HG03457 (cell line): ENCODE results near the gene NHLH1.

Experiments
- ATAC-seq: cut with Tn5 transposase; IDR thresholded peaks from one replicate; pipeline ENCODE4 v1.9.1; 2021; ENCODE audit warnings: moderate number of reproducible peaks; ENCODE audit not compliant: unreplicated experiment

Gene NHLH1

DNA sequence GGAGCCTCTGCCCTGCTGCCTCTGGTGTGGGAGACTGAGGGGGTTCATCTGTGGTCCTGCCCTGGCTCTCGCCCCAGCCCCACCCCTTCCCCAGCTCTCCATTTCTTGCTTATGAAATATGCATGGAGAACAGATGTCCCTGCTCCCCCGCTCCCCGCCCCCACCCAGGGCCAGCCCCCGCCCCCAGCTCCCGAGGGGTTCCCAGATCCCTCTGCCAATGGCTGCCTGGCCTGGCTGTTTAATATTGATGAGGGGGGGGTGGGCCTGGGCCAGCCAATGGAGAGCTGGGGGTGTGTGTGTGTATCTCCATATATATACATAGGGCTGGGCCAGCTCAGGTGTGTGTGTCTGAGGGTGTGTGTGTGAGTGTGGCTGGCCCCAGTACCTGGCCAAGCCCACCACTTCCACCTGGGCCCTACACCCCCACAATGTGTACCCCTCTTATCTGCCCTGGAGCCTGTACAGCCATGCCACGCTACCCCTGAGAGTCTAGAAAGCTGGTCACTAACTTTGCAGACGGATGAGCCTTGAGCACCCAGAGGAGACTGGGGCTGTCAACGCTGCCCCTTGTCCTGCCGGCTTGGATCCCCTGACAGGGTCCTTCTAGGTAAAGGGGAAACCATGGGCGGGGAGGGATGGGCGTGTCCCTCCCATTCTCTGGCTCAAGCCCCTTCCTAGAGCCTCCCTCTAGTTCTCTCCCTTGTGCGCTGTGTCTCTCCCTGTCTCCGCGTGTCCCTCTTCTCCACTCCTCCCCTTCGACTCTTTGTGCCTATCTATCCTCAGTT is at the start of gene NHLH1:
Gene NHLH1, plus strand, starts transcription at position 341 of the 785 bp plus-strand sequence. CDS start 3,661 bp downstream, outside the sequence.
- no peak for ATAC-seq

DNA sequence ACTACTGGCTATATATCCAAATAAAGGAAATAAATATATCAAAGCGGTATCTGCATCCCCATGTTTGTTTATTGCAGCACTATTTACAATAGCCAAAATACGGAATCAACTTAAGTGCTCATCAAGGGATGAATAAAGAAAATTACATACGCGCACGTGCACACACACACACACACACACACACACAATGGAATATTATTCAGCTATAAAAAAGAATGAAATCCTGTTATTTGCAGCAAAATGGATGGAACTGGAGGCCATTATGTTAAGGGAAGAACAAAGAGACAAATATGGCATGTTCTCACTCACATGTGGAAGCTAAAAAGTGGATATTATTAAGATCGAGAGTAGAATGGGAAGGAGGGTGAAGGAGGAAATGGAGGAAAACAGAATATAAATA is 44.0 kb upstream of the NHLH1 start:
- no peak for ATAC-seq

DNA sequence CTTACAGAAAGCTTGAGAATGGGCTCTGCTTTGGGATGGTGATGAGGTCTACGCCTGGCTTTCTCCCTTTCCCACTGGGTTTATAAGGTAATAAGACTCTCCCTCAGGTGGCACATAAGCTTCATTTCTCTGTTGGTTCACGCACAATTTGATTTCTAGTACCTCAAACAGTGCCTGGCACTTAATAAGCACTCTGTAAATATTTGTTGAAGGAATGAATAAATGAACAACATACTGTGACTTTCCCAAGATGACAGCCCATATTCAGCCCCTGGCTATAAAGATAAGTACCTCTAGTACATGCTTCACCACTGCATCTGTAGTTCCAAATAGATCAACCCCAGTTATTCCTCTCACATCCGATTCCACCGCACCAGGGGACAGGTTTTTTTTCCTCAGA is 41.6 kb upstream of the NHLH1 start:
- ATAC-seq: no peak

DNA sequence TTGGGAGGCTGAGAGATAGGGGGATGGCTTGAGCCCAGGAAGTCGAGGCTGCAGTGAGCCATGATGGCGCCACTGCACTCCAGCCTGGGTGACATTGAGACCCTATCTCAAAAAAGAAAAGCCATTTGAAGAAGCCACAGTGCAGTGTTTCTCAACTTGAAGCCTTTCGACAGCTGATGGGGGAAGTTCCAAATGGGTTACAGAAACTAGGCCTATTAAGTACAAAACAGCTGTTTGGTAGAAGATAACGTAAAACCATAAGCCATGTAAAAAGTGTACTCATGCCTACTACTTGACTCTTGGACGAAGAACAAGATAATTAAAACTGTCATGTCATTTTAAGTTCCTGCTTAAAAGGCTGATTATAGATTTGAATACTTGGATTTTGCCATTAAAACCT is 40.5 kb upstream of the NHLH1 start:
- ATAC-seq: no peak

DNA sequence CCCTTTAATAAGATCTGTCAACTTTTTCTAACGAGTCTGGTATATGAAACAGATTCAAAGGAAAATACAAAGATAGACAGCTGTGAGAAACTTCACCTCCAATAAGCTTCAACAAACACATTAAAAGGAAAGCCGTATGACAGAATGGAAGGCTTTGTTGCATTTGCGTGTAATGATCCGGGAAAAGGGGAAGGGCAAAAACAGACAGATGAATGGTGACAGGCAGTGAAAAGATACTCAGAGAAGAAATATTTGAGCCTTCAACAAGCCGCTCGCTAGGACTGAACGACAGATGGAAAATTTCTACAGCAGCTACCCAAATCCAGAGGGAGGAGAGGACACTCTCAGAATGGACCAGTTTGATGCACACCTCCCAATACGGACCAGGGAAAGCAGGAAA is 38.7 kb upstream of the NHLH1 start:
- ATAC-seq: no peak

DNA sequence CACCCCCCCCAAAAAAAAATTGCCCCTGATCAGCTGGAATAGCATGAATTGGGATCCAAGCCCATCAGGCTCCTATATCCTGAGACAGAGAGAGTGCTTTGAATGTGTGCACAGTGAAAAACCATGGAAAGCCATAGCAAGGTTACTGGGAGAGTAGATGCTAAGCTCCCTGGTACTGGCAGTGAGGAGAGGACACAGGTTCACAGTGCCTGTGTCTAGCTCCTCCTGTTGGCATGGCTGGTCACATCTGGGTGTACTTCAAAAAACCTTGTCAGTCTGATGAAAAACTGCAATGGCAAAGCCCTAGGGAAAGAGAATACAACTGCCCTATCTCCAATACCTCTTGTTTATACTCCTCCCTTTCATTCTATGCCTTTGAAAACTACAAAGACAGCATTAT is 36.8 kb upstream of the NHLH1 start:
- no peak for ATAC-seq

DNA sequence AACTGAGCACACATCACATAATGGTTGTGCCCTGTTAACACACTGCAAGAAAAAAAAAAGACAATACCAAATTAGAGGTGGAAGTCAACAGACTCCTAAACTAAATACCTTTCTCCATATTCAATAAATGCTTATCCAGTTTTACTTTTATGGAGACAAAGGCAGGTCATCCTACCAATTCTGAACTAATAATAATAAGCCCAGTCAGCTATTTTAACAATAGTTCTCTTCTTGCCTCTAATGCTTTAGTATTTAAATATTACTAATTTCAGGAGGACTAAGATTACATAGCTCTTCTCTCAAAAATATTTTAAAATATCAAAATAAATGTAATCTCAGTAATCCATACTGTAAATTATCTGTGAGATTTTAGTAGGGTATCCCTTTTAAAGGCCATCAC is 34.4 kb upstream of the NHLH1 start:
- ATAC-seq: no peak

DNA sequence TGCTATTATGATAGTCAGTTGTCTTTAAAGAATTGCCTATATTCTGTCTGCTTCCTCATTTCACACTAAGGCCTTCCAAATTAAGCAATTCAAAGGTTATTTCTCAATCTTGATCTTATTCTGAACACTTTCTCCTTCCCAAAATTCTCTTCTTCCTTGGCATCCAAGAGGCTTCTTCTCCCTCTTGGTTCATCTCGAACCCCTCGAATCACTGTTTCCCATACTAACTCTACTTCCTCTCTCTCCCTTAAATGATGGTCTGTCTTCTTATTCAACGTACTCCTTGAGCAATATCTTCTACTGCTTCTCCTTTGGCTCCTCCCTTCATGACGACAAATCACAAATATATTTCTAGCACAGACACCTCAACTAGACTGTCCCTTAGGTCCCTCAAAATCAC is 28.3 kb upstream of the NHLH1 start:
- no peak for ATAC-seq

DNA sequence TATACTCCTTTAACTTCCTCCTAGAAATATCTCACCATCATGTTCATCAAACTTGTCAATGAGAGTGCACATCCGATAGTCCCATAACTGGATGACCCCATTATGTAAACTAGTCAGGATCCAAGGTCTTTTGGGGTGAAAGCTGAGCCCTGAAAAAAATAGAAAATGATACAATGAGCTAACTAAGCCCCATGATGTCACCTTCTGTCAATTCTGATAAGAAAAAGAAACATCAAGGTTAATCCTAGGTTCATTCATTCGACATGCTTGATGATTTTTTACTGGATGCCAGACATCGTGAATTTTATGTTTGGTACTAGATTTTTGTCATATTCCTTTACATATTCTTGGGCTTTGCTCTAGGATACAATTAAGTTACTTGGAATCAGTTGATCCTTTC is 26.7 kb upstream of the NHLH1 start:
- ATAC-seq: no peak

DNA sequence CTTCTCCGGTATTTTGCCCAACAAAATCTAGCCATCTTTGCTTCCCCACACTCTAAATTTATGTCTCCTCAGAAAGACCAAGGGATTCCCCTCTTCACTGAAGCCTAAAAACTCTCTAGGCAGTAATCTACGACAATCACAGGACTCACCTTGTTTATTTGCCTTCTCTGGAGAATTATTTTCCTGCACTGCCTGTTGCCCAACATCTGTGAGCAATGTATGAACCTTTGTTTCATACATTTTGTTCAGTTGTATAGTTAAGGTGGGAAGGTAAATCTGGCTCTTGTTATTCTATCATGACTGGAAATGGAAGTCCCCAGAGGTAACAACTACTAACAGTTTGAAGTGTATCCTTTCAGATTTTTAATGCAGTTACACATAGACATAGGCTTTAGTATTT is 26.0 kb upstream of the NHLH1 start:
- ATAC-seq: no peak

DNA sequence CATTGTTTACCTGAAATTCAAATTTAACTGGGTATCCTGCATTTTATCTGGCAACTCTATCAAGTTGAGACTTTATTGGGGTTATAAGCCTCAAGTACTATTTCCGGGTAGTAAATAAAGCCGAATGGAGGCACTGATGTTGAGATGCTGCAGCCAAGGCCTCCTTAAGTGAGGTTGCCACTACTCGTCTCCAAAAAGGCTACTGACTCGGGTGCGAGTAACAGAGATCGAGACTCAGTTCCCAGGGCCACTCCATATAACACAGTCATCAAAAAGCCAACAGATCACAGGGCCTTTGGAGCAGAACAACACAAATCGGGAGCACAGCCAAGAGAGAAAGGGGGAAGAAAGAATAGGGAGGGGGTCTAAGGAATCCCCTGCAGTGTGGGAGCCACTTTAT is 24.3 kb upstream of the NHLH1 start:
- ATAC-seq: no peak

DNA sequence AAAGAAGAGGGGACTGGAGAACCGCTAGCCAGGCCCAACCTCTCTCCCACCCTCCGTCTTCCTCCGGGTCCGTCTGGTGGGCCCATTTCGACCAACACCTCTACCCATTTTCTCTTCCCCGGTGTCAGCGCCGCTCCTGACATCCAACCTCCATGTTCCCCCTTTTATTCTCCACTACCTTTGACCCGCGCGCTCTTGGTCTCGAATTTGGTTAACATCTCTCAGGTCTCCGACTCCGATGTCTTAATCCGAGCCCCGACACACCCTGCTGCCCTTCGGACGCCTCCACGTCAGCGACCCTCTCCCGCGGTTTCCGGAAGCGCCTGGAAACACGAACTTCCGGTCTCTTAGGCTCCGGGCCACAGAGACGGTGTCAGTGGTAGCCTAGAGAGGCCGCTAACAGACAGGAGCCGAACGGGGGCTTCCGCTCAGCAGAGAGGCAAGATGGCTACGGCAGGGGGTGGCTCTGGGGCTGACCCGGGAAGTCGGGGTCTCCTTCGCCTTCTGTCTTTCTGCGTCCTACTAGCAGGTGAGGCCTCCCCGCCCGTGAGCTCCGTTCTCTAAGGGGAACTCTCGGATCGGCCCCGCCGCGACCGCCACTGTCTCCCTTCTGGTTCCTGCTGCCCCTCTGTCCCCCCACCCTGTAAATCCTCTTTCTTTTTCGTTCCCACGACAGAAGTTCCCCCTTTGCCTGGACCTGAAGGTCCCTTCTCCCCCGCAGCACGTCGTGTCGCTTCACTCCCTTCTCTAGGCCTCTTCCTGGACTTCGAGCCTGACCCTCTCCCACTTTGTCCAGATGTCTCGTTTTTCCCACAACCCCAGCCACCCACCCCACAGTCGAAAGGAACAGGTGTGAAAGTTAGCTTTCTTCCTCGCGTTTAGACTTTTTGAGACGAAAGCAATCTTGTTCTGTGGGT is 23.7 kb upstream of the NHLH1 start, which contains the start of the genes COPA and NCSTN:
Gene COPA, minus strand, starts transcription at position 298 of the 917 bp plus-strand sequence. Its CDS starts 80 bp downstream, at position 218.
Gene NCSTN, plus strand, starts transcription at position 431 of the 917 bp plus-strand sequence. Its CDS starts 14 bp downstream, at position 445.
- peak; percentile 88 for ATAC-seq

DNA sequence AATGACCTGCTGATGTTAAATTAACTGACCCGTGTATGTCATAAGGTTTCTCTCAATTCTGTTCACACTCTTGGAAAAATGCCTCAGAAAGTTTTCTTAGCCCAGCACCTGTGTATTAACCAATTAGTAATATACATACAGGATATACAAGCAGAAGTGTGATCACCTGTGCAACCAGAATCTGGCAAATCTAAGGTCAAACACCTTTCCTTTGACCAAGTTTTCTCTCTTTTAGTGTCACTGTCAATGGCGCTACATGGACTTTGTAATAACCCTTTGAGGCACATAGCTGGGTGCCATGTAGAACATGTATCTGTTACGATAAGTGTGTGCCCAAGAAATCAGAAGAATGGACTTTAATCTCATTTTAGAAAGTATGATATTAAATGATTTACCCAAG is 22.6 kb upstream of the NHLH1 start:
- ATAC-seq: no peak

DNA sequence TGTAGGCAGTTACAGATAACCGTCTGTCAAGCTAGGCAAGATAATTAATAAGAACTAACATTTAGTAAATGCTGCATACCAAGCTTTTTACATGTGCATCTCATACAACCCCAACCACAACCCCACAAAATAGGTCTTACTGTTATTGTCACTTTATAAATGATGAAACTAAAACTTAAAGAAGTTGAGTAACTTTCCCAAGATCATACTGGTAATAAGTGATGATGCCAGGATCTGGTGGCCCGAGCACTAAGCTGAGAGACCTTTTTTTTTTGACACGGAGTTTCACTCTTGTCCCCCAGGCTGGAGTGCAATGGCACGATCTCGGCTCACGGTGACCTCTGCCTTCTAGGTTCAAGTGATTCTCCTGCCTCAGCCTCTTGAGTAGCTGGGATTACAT is 21.9 kb upstream of the NHLH1 start:
- ATAC-seq: no peak

DNA sequence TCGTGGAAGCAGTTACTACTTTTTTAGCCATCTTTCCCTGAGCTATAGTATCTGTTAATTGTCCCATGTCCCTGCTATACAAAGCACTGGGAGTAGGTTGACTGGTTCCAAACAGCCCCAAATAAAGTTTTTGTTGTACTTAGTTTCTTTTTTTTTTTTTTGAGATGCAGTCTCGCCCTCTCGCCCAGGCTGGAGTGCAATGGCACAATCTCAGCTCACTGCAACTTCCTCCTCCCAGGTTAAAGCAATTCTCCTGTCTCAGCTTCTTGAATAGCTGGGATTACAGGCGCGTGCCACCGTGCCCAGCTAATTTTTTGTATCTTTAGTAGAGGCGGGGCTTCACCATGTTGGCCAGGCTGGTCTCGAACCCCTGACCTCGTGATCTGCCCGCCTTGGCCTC is 20.4 kb upstream of the NHLH1 start:
- no peak for ATAC-seq

DNA sequence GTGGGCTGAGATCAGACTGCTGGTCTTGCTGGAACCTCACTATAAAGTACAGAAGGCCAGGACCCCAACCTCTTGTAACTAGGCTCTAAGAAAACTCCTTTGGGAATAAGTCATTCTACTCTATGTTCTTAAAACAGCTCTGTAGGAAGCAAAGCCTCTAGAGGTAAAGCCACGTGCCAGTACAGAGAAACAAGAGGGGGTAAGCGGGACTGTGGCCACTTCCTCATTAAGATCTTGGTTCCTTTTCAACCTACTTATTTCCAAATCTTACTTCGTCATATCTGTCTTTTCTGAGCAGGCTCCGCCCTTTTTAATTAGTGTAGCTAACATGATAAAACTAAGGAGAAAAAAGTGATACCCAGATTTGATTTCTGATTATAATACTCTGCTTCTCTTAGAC is 19.9 kb upstream of the NHLH1 start:
- ATAC-seq: no peak

DNA sequence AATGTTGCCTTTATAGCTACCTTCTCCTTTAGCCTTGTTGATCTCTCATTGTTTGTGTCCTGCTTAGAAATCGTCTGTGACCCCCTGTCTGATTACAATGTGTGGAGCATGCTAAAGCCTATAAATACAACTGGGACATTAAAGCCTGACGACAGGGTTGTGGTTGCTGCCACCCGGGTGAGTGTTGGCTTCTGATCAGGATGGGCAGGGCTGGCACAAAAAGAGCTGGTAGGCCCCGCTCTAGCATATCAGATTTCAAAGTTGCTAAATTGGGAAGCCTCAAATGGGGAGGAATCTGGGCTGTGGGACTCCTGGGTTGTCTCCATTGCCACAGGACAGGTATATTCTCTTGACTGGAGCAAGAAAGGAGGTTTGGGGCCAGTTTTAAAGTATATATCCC is 15.2 kb upstream of the NHLH1 start:
- ATAC-seq: no peak

DNA sequence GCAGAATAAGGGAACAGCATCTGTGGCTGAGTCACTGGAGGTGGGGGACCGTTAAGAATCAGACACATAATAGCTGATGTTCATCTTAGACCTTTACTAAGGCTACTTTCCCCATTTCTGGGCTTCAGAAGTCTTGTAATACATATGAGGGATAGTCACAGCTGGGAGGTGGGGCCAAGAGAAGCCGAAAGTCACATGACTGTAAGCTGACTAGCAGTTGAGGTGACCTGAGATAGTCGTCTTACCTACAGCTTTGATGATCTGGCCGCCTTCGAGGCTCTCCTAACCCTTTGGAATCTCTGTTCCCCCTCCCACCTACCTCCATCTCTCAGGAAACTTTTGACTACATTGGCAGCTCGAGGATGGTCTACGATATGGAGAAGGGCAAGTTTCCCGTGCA is 14.3 kb upstream of the NHLH1 start:
- ATAC-seq: no peak

DNA sequence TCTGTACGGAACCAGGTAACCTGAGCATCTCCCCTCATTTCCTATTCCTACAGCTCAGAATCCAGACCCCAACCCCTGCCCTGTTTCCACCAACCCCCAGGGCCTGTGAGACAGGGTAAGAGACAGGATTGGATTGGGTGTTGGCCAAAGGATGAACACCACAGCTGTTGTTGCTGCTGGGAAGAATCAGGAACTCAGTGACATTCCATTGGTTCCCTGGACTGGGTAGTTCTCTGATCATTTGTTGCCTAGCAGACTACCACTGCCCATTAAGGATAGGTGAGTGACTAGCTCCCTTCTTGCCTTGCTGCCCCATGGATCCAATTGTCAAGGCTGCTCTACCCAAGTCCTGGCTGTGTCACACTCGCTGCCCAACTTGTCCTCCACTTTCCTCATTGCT is 13.6 kb upstream of the NHLH1 start:
- ATAC-seq: no peak

DNA sequence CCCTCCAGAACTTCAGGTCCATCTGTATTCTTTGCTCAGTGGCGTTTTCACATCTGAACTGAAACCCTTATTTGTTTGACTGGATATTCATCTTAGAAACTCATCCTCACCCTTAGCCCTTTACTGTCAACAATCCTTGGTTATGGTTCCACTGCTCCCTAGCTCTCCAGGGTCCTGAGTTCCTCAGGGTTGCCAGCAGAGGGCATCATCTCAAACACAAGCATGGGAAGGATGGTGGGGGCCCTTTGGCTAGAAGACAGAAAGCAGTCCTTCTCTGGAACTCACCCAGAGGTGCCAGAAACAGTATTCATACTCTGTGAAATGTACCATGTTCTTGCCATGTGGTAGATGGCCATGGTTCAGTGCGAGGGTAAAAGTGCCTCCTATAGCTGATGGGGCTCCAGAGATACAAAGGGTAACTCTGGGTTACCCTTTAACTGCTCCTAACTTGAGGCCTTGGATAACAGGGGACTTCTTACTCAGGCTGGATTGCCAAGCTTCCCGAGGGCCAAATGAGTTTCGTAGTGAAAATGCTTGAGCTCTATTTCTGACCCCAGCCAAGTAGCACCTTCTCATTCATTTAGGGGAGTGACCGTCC is 12.4 kb upstream of the NHLH1 start:
- ATAC-seq: no peak

DNA sequence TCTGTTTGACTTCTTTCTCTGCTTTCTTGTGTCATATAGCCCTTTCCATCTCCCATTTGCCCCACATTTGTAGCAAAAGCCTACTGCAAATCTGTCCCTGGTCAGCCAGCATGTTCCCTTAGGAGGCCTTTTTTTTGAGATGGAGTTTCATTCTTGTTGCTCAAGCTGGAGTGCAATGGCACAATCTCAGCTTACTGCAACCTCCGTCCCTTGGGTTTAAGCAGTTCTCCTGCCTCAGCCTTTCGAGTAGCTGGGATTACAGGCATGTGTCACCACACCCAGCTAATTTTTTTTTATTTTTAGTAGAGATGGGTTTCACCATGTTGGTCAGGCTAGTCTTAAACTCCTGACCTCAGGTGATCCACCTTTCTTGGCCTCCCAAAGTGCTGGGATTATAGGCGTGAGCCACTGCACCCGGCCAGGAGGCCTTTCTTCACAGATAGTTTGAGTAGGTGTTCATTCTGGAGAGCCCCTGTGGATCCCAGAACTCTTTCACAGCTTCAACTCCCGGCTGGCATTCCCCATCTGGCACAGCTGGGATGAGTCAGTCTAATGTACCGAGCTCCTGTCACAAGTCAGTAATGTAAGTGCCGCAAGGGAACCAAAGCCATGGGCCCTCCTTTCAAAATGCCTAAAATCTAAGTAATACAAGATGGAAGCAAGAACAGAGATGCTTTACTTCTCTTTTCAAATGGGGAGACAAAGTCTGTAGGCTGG is 9.4 kb upstream of the NHLH1 start:
- ATAC-seq: no peak
